H1 (cell line): Measurements from ENCODE around the gene EXOG. TPM values are rescaled to one million over a fixed set of nuclear protein-coding genes. Genes with fewer than 3 reads are reported as not detected.
A peak's percentile ranks its signal among the peaks of the same experiment; 100 is the strongest.

Source experiments
- CTCF ChIA-PET: fragments of 300-600 bp; sonication (Branson Sonifier 250); formaldehyde crosslinking; loops from one replicate; lab custom pipeline; 2021; ENCODE audit not compliant: partially characterized antibody; lab: Charles Lee
- POLR2A ChIA-PET: fragments of 300-600 bp; sonication (Branson Sonifier 250); formaldehyde crosslinking; loops from one replicate; lab custom pipeline; 2021; ENCODE audit warnings: inconsistent platforms; ENCODE audit not compliant: partially characterized antibody; lab: Charles Lee
- DNase-seq, 2 experiments: peaks; one replicate each; pipeline versions ENCODE4 v3.0.0 to v3.0.0-alpha.2; 2010 to 2022; ENCODE audit warnings: low spot score in 2 of 2, low read depth in 1 of 2, mixed read lengths in 1 of 2
- FAIRE-seq: peaks from 2 replicates; lab custom pipeline; 2011; peaks lifted over from hg19 to GRCh38; lab: Jason Lieb, UNC
- H2AFZ ChIP-seq: 2 replicates; pipeline ENCODE4 v1.8.1; 2012; ENCODE audit warnings: low read length, inconsistent platforms
- H2AK5ac ChIP-seq: 2 replicates; pipeline ENCODE4 v1.6.1; 2013; ENCODE audit warnings: low read depth, low read length
- H2BK120ac ChIP-seq: replicated peaks from 2 replicates; pipeline ENCODE3; 2013; ENCODE audit warnings: low read depth, low read length, inconsistent platforms
- H2BK12ac ChIP-seq: 2 replicates; pipeline ENCODE4 v1.6.1; 2013; ENCODE audit warnings: low read depth, low read length
- H2BK15ac ChIP-seq: 2 replicates; pipeline ENCODE4 v1.6.1; 2013; ENCODE audit warnings: low read length
- H2BK20ac ChIP-seq: 2 replicates; pipeline ENCODE4 v1.6.1; 2013; ENCODE audit warnings: low read length
- H2BK5ac ChIP-seq: 2 replicates; pipeline ENCODE4 v1.6.1; 2013; ENCODE audit warnings: low read depth, low read length
- H3K14ac ChIP-seq: 2 replicates; pipeline ENCODE4 v1.6.1; 2013; ENCODE audit warnings: inconsistent platforms; ENCODE audit not compliant: insufficient read length
- H3K18ac ChIP-seq: 2 replicates; pipeline ENCODE4 v1.6.1; 2013; ENCODE audit warnings: low read length; ENCODE audit errors: extremely low read depth
- H3K23ac ChIP-seq: 2 replicates; pipeline ENCODE4 v1.6.1; 2013; ENCODE audit warnings: inconsistent platforms; ENCODE audit not compliant: insufficient read length
- H3K23me2 ChIP-seq: 2 replicates; pipeline ENCODE4 v1.6.1; 2013; ENCODE audit warnings: low read depth, low read length
- H3K27ac ChIP-seq: 2 replicates; pipeline ENCODE4 v1.6.1; 2011; ENCODE audit warnings: low read depth, low read length, inconsistent platforms
- H3K27me3 ChIP-seq, 4 experiments: replicated peaks in 1 of 4; 1 replicate in 1 of 4; 2 replicates in 3 of 4; pipeline versions ENCODE4 v1.6.1 to v1.8.1; 2011 to 2013; ENCODE audit warnings: low read length in 3 of 4, mild to moderate bottlenecking in 3 of 4, inconsistent platforms in 2 of 4, mixed read lengths in 2 of 4, moderate library complexity in 1 of 4; ENCODE audit not compliant: control insufficient read depth in 3 of 4, insufficient read depth in 3 of 4; ENCODE audit errors: extremely low read depth in 1 of 4
- H3K36me3 ChIP-seq, 4 experiments: 2 replicates each; pipeline versions ENCODE4 v1.6.1 to v1.8.1; 2011 to 2013; ENCODE audit warnings: mild to moderate bottlenecking in 4 of 4, low read length in 3 of 4, moderate library complexity in 2 of 4, control low read depth in 1 of 4, inconsistent platforms in 1 of 4; ENCODE audit not compliant: insufficient read depth in 4 of 4, control insufficient read depth in 2 of 4
- H3K4ac ChIP-seq: replicated peaks from 2 replicates; pipeline ENCODE3; 2013; ENCODE audit warnings: low read length, low read depth, mixed read lengths, inconsistent platforms; ENCODE audit not compliant: insufficient read length
- H3K4me1 ChIP-seq, 4 experiments: replicated peaks in 1 of 4; 1 replicate in 1 of 4; 2 replicates in 3 of 4; pipeline versions ENCODE4 v1.6.1 to v1.8.1; 2011 to 2013; ENCODE audit warnings: low read length in 3 of 4, inconsistent platforms in 2 of 4, mixed read lengths in 1 of 4; ENCODE audit not compliant: insufficient read depth in 4 of 4, control insufficient read depth in 3 of 4
- H3K4me2 ChIP-seq, 2 experiments: 2 replicates each; pipeline versions ENCODE4 v1.6.1 to v1.8.1; 2011 to 2013; ENCODE audit warnings: low read depth in 2 of 2, low read length in 2 of 2, control low read depth in 1 of 2, inconsistent platforms in 1 of 2, mild to moderate bottlenecking in 1 of 2; ENCODE audit not compliant: insufficient read depth in 1 of 2
- H3K4me3 ChIP-seq, 4 experiments: fragments of 200-600, 300-600 bp in 1 of 4; sonication (generic), shearing (Covaris generic), sonication (Bioruptor Twin) in 1 of 4; 2 replicates each; pipeline versions ENCODE4 v1.5.1 to v1.8.1; 2011 to 2016; ENCODE audit warnings: low read length in 4 of 4, low read depth in 3 of 4, control low read depth in 2 of 4, inconsistent platforms in 2 of 4, mild to moderate bottlenecking in 2 of 4, mixed read lengths in 1 of 4, moderate library complexity in 1 of 4; ENCODE audit not compliant: insufficient read depth in 2 of 4; ENCODE audit errors: extremely low read depth in 1 of 4
- H3K56ac ChIP-seq: replicated peaks from 2 replicates; pipeline ENCODE3; 2013; ENCODE audit warnings: low read depth, mild to moderate bottlenecking, mixed read lengths, low read length, inconsistent platforms; ENCODE audit not compliant: insufficient read length
- H3K79me1 ChIP-seq: 2 replicates; pipeline ENCODE4 v1.6.1; 2013; ENCODE audit warnings: low read depth, low read length, control low read depth
- H3K79me2 ChIP-seq, 2 experiments: 2 replicates each; pipeline versions ENCODE4 v1.6.1 to v1.8.1; 2012 to 2013; ENCODE audit warnings: low read length in 2 of 2, mild to moderate bottlenecking in 2 of 2, inconsistent platforms in 1 of 2; ENCODE audit not compliant: insufficient read depth in 2 of 2, control insufficient read depth in 1 of 2
- H3K9ac ChIP-seq, 4 experiments: replicated peaks in 1 of 4; 1 replicate in 1 of 4; 2 replicates in 3 of 4; pipeline versions ENCODE4 v1.6.1 to v1.8.1; 2011 to 2013; ENCODE audit warnings: low read depth in 3 of 4, low read length in 3 of 4, control low read depth in 2 of 4, mild to moderate bottlenecking in 2 of 4, moderate library complexity in 2 of 4, inconsistent platforms in 1 of 4; ENCODE audit errors: extremely low read depth in 1 of 4
- H3K9me3 ChIP-seq, 2 experiments: 2 replicates each; pipeline versions ENCODE4 v1.6.1 to v1.8.1; 2012 to 2013; ENCODE audit warnings: mild to moderate bottlenecking in 2 of 2, moderate library complexity in 2 of 2, control low read depth in 1 of 2, inconsistent platforms in 1 of 2, low read depth in 1 of 2, low read length in 1 of 2, mixed read lengths in 1 of 2; ENCODE audit not compliant: insufficient read depth in 2 of 2
- H4K20me1 ChIP-seq, 2 experiments: replicated peaks in 1 of 2; 2 replicates each; pipeline versions ENCODE3 to v1.8.1; 2011 to 2013; ENCODE audit warnings: inconsistent platforms in 2 of 2, low read length in 2 of 2, mild to moderate bottlenecking in 1 of 2; ENCODE audit not compliant: insufficient read depth in 2 of 2, control insufficient read depth in 1 of 2
- H4K5ac ChIP-seq: 2 replicates; pipeline ENCODE4 v1.6.1; 2013; ENCODE audit warnings: low read length, low read depth, mixed read lengths, inconsistent platforms; ENCODE audit not compliant: insufficient read length
- H4K8ac ChIP-seq: 2 replicates; pipeline ENCODE4 v1.8.0; 2013; ENCODE audit warnings: mild to moderate bottlenecking, moderate library complexity, low read length, inconsistent platforms; ENCODE audit not compliant: insufficient read depth; ENCODE audit errors: extremely low read depth
- H4K91ac ChIP-seq: replicated peaks from 2 replicates; pipeline ENCODE3; 2013; ENCODE audit warnings: low read length, mixed read lengths, inconsistent platforms; ENCODE audit not compliant: insufficient read length
- BACH1 ChIP-seq: IDR thresholded peaks from 2 replicates; pipeline ENCODE4 v1.6.1; 2012; ENCODE audit warnings: low read length, improper control_type of control experiment
- BRCA1 ChIP-seq: IDR thresholded peaks from 2 replicates; pipeline ENCODE4 v1.6.1; 2012; ENCODE audit warnings: low read depth, low read length, improper control_type of control experiment
- EP300 ChIP-seq, 2 experiments: IDR thresholded peaks; 1 replicate in 1 of 2; 2 replicates in 1 of 2; pipeline ENCODE4 v1.6.1; 2011 to 2012; ENCODE audit warnings: low read depth in 2 of 2, low read length in 2 of 2, mild to moderate bottlenecking in 2 of 2, borderline replicate concordance in 1 of 2, inconsistent platforms in 1 of 2, moderate library complexity in 1 of 2
- EZH2 ChIP-seq: fragments of 200-600 bp; sonication (generic); IDR thresholded peaks from 2 replicates; pipeline ENCODE4 v1.7.1; 2012; ENCODE audit warnings: low read depth, mild to moderate bottlenecking, moderate library complexity, low read length, inconsistent platforms; ENCODE audit not compliant: severe bottlenecking
- FOSL1 ChIP-seq: IDR thresholded peaks from 2 replicates; pipeline ENCODE4 v1.6.1; 2011; ENCODE audit warnings: mild to moderate bottlenecking, low read depth, low read length, moderate library complexity; ENCODE audit not compliant: insufficient read depth
- GTF2F1 ChIP-seq: IDR thresholded peaks from 2 replicates; pipeline ENCODE4 v1.6.1; 2012; ENCODE audit warnings: low read depth, low read length, improper control_type of control experiment, borderline replicate concordance
- KDM4A ChIP-seq: IDR thresholded peaks from one replicate; pipeline ENCODE4 v1.7.1; 2012; ENCODE audit warnings: low read depth, mild to moderate bottlenecking, moderate library complexity, low read length, inconsistent platforms; ENCODE audit not compliant: severe bottlenecking
- SAP30 ChIP-seq: fragments of 300-600 bp; sonication (generic); IDR thresholded peaks from 2 replicates; pipeline ENCODE4 v1.7.1; 2012; ENCODE audit warnings: low read length, moderate library complexity, mild to moderate bottlenecking, inconsistent platforms; ENCODE audit not compliant: insufficient read depth, insufficient replicate concordance
- SIN3A ChIP-seq, 2 experiments: IDR thresholded peaks in 1 of 2; conservative IDR thresholded peaks in 1 of 2; 2 replicates each; pipeline ENCODE4 v1.6.1; 2011 to 2012; ENCODE audit warnings: low read length in 2 of 2, improper control_type of control experiment in 1 of 2, low read depth in 1 of 2, mild to moderate bottlenecking in 1 of 2
- SIX5 ChIP-seq: IDR thresholded peaks from 2 replicates; pipeline ENCODE4 v1.6.1; 2011; ENCODE audit warnings: mild to moderate bottlenecking, low read depth, low read length
- SP1 ChIP-seq: IDR thresholded peaks from 2 replicates; pipeline ENCODE4 v1.6.1; 2011; ENCODE audit warnings: low read depth, low read length
- SP2 ChIP-seq: IDR thresholded peaks from 2 replicates; pipeline ENCODE4 v1.6.1; 2012; ENCODE audit warnings: mild to moderate bottlenecking, low read length, inconsistent platforms
- WGBS, 2 experiments: shearing (Covaris generic) in 1 of 2; methylation state at CpG; one replicate each; pipeline versions ENCODE4 v1.1.6 to v1.1.7; 2013 to 2015; ENCODE audit warnings: low lambda C conversion rate in 2 of 2, mixed read lengths in 2 of 2, inconsistent platforms in 1 of 2, low coverage in 1 of 2, missing lambda C conversion rate in 1 of 2; ENCODE audit not compliant: insufficient replicate concordance in 2 of 2, insufficient coverage in 1 of 2, insufficient read length in 1 of 2; ENCODE audit errors: extremely low coverage in 1 of 2, missing lambda C conversion rate in 1 of 2; 5-methylcytosine and 5-hydroxymethylcytosine counted together
- polyA plus RNA-seq, 7 experiments: library from polyadenylated mRNA; depleted of rRNA in 3 of 7; stranded (reverse) in 5 of 7; unstranded in 2 of 7; fragments of >200 nt in 5 of 7; fragments of 200-250 nt in 2 of 7; gene quantifications; 1 replicate in 5 of 7; 2 replicates in 1 of 7; 4 replicates in 1 of 7; pipeline versions ENCODE4 v1.2.1 to v1.2.3, GENCODE V29; 2011 to 2013; ENCODE audit warnings: missing spikeins in 2 of 7, mixed read lengths in 2 of 7
- total RNA-seq: library from RNA; stranded (reverse); fragmentation: NEBNext Ultra II Directional; extraction: Animal tissue kit (Norgen Biotek cat#: 25700); gene quantifications from 2 replicates; pipeline ENCODE4 v1.2.1, GENCODE V29; 2021

The EXOG gene
- total and polyA plus RNA-seq, 2 of the 8 experiments (the other 6 are each of a cell fraction or from before 2014, with no cell fraction given), result 7.2 to 12.9 TPM

DNA sequence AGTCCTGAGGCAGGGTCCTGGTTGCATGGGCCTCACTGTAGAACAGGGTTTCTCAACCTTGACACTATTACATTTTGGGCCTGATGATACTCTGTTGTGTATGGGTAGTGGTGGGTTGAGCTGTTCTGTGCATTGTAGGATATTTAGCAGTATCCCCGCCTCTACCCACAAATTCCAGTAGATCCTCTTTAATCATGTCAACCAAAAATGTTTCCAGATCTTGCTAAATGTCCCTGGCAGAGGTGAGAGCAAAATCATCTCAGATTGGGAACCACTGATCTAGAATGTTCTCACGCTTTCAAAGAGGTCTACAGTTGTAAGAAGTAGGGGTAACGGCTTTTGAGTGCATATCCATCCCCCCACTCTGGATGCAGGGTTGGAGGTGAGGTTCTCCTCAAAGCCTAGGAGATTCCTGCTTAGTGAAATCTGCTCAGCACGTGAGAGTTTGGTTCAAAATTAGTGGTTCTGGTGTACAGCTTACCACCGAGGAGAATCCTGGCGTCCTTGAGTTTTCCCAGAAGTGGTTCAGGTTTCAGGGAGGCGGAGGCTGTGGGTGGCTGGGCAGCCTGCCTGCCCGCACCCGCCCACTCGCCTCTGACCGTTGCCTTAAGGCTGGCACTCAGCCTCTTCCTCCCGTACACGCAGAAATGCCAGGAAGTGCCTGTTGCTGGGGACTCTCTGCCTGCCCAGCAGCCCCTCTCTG, 37.2 kb upstream of the EXOG start:
- Histone ChIP-seq H3K9ac (no peak overlapping the region), H3K4me1 (peaks cover 7 to 20% (median 14%) of the 10 kb centered on the region in 4 experiments), H3K36me3 (no peaks in the 10 kb centered on the region; a peak in 1 of 8 replicates), H3K4me2 (0 out of 4 replicates have a peak overlapping the region, but pooled peaks have one; percentile 3 to 13), H3K79me1 (peaks cover 41% of the 10 kb centered on the region), H2BK120ac (no peak overlapping the region), H3K56ac (no peak overlapping the region), H3K14ac (no peak overlapping the region), H3K4me3 (no peak overlapping the region), H3K9me3 (no peaks in the 10 kb centered on the region; a peak in 1 of 4 replicates), H3K23me2 (peaks cover 12% of the 10 kb centered on the region), H4K20me1 (peaks cover 37 to 49% of the 10 kb centered on the region in 2 experiments), H3K27ac (no peak overlapping the region), H2AK5ac (no peak overlapping the region), H4K8ac (no peak overlapping the region), H2BK12ac (no peak overlapping the region), H3K79me2 (peaks cover 76 to 97% of the 10 kb centered on the region in 2 experiments), H2AFZ (no peak overlapping the region), H2BK5ac (no peak overlapping the region), H3K4ac (no peak overlapping the region), H3K18ac (no peak overlapping the region), H2BK15ac (no peak overlapping the region), H3K23ac (no peak overlapping the region), H3K27me3 (no peaks in the 10 kb centered on the region), H4K91ac (no peak overlapping the region), H4K5ac (no peak overlapping the region), H2BK20ac (no peak overlapping the region)
- POLR2A ChIA-PET, result interaction anchor here (0.9 to 1.3 kb wide), 2 partner anchors 8 to 12 kb away, joined by 3 to 4 read pairs; no protein-coding TSS in a partner anchor
- no peak for DNase-seq
- FAIRE-seq, result no peak
- CTCF ChIA-PET, result interaction anchor here (1.2 to 2.6 kb wide), 5 partner anchors 9 to 211 kb away, joined by 3 to 12 read pairs (median 4); partner anchors contain the start of gene XYLB
- WGBS, 2 experiments, result 91% methylated on average over 13 of the region's 13 CpGs; no CpG with 5 or more reads in 1 of the 2 experiments
- TF ChIP-seq SAP30 (no peak), GTF2F1 (no peak), FOSL1 (no peak), BRCA1 (no peak), EZH2 (no peak), BACH1 (no peak), SIX5 (no peak), SP2 (no peak), SP1 (no peak), SIN3A (conservative IDR thresholded peaks at IDR 0.05 in 1 of 2, IDR thresholded peaks at IDR 0.05 in 1 of 2; ENCODE audit: low read depth in 1 of 2, low read length in 2 of 2) (no peak), KDM4A (no peak), EP300 (IDR thresholded peaks at IDR 0.05; ENCODE audit: borderline replicate concordance in 1 of 2, low read depth in 2 of 2, low read length in 2 of 2) (no peak)
